Activated naive CD4-positive, alpha-beta T cell treated with anti-CD3 and anti-CD28 coated beads, Interleukin-2, amount 50 U/mL, for 24 hours (primary cell): ENCODE data around the gene TAF5.
"Not testable (repeated sequence)": the region's sequence is repeated elsewhere in the genome, so short reads cannot be mapped to it uniquely, and the experiment has no call there.

Experiments used
- H3K27ac Mint-ChIP-seq: one replicate; pipeline ENCODE4 v1.8.0; 2021; ENCODE audit warnings: mild to moderate bottlenecking, mixed read lengths
- H3K27me3 Mint-ChIP-seq: one replicate; pipeline ENCODE4 v1.8.0; 2021; ENCODE audit warnings: mixed read lengths
- H3K36me3 Mint-ChIP-seq: one replicate; pipeline ENCODE4 v1.8.0; 2021; ENCODE audit warnings: mixed read lengths
- H3K4me1 Mint-ChIP-seq: one replicate; pipeline ENCODE4 v1.8.0; 2021; ENCODE audit warnings: mixed read lengths
- H3K4me3 Mint-ChIP-seq: one replicate; pipeline ENCODE4 v1.8.0; 2021; ENCODE audit warnings: mild to moderate bottlenecking, mixed read lengths
- H3K9me3 Mint-ChIP-seq: one replicate; pipeline ENCODE4 v1.8.0; 2021; ENCODE audit warnings: mixed read lengths

Gene TAF5

GRCh38 chr10:103394180-103394579 lies 26.4 kb downstream of the TAF5 start:
- Mint-ChIP-seq H3K4me1 (peaks cover 57% of the 10 kb centered on the region), H3K4me3 (peak overlapping the region; percentile 78), H3K27ac (peak overlapping the region; percentile 35), H3K27me3 (no peaks in the 10 kb centered on the region), H3K9me3 (no peaks in the 10 kb centered on the region), H3K36me3 (peaks cover 25% of the 10 kb centered on the region)

DNA sequence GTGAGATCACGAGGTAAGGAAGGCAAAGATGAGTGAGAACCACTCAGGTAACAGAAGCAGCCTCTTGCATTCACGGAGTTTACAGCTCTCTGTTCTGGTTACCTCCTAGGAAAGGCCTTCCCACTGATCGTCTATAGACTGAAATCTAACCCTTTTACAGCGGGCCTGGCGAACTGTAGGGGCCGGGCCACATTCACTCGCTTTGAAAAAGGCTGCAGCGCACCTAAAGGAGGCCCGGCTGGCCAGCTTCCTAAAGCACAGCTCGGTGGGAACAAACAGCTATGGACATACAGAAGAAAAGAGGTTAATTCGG lies 27.9 kb downstream of the TAF5 start:
- H3K9me3 Mint-ChIP-seq = no peaks in the 10 kb centered on the region
- H3K27ac Mint-ChIP-seq = peak overlapping the region; percentile 88
- no peaks in the 10 kb centered on the region for H3K27me3 Mint-ChIP-seq
- H3K36me3 Mint-ChIP-seq = peaks cover 31% of the 10 kb centered on the region
- H3K4me3 Mint-ChIP-seq = peak overlapping the region; percentile 100
- peaks cover 65% of the 10 kb centered on the region for H3K4me1 Mint-ChIP-seq

- H3K9me3 Mint-ChIP-seq = no peaks in the 10 kb centered on the region
- H3K4me3 Mint-ChIP-seq = peak within 1 kb of the TSS; percentile 100
- H3K27me3 Mint-ChIP-seq = no peaks in the 10 kb centered on the region
- peaks cover 33% of the 10 kb centered on the region for H3K36me3 Mint-ChIP-seq
- peak within 1 kb of the TSS; percentile 97 for H3K27ac Mint-ChIP-seq
- H3K4me1 Mint-ChIP-seq = peaks cover 65% of the 10 kb centered on the region
Observed at GRCh38 chr10:103396067-103396788, 28.5 kb downstream of the TAF5 start, which contains the start of the genes ATP5MK and PDCD11. ATP5MK (minus strand) TSS chr10:103396475; CDS start chr10:103392457, 4,018 bp downstream. PDCD11 (plus strand) TSS chr10:103396626; CDS start chr10:103398427, 1,801 bp downstream.

GRCh38 chr10:103396789-103397087 lies 29.0 kb downstream of the TAF5 start:
- H3K4me1 Mint-ChIP-seq = peaks cover 65% of the 10 kb centered on the region
- H3K36me3 Mint-ChIP-seq = peaks cover 33% of the 10 kb centered on the region

DNA sequence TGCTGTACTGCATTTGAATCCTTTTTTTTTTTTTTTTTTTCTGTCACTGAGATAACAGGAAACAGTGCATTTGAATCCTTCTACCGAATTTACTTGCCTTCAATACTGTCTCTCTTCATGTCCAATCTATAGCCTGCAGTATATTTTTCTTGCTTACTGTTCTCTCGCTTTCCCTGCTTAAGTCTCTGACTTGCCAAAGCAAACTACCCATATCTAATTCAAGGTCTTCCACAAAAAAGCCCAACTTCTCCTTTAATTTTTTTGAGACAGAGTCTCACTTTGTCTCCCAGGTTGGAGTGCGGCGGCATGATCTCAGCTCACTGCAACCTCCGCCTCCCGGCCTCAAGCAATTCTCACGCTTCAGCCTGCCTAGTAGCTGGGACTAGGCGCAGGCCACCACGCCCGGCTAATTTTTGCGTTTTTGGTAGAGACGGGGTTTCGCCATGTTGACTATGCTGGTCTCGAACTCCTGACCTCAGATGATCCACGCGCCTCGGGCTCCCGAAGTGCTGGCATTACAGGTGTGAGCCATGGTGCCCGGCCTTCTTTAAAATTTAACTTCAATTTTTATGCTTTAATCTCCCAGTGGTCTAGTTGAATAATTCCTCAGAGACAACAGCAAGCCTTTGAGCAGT lies 29.5 kb downstream of the TAF5 start:
- peaks cover 33% of the 10 kb centered on the region for H3K36me3 Mint-ChIP-seq
- H3K27me3 Mint-ChIP-seq = no peaks in the 10 kb centered on the region
- peak overlapping the region; percentile 97 for H3K27ac Mint-ChIP-seq
- H3K4me3 Mint-ChIP-seq = peak overlapping the region; percentile 100
- peaks cover 65% of the 10 kb centered on the region for H3K4me1 Mint-ChIP-seq
- no peaks in the 10 kb centered on the region for H3K9me3 Mint-ChIP-seq

More at GRCh38 chr10:103396789-103397087, 29.0 kb downstream of the TAF5 start:
- H3K9me3 Mint-ChIP-seq = no peaks in the 10 kb centered on the region
- peak overlapping the region; percentile 100 for H3K4me3 Mint-ChIP-seq
- no peaks in the 10 kb centered on the region for H3K27me3 Mint-ChIP-seq
- peak overlapping the region; percentile 97 for H3K27ac Mint-ChIP-seq

GRCh38 chr10:103413564-103413963 lies 45.8 kb downstream of the TAF5 start:
- Mint-ChIP-seq H3K27ac (no peak overlapping the region), H3K4me3 (no peak overlapping the region), H3K4me1 (no peaks in the 10 kb centered on the region), H3K9me3 (no peaks in the 10 kb centered on the region), H3K36me3 (peaks cover 24% of the 10 kb centered on the region), H3K27me3 (no peaks in the 10 kb centered on the region)

DNA sequence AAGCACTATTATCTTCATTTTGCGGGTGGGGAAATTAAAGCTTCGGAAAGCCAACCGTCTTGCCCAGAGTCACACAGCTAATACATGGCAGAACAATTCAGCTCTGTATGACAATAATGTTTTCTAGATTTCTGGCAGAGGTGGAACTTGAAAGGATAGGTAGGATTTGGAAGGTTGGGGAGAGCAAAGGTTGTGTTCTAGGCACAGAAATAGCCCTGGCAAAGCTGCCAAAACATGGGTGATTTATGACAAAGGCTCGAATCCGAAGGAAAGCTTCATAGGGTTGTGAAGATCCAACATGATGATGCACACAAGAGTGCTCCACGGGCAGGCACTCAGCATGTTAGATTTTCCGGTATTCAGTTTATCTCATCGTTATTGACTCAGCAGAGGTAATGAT lies 47.8 kb downstream of the TAF5 start:
- H3K27ac Mint-ChIP-seq = no peak overlapping the region
- no peaks in the 10 kb centered on the region for H3K27me3 Mint-ChIP-seq
- no peak overlapping the region for H3K4me3 Mint-ChIP-seq
- H3K9me3 Mint-ChIP-seq = no peaks in the 10 kb centered on the region
- H3K4me1 Mint-ChIP-seq = no peaks in the 10 kb centered on the region
- H3K36me3 Mint-ChIP-seq = peaks cover 19% of the 10 kb centered on the region

DNA sequence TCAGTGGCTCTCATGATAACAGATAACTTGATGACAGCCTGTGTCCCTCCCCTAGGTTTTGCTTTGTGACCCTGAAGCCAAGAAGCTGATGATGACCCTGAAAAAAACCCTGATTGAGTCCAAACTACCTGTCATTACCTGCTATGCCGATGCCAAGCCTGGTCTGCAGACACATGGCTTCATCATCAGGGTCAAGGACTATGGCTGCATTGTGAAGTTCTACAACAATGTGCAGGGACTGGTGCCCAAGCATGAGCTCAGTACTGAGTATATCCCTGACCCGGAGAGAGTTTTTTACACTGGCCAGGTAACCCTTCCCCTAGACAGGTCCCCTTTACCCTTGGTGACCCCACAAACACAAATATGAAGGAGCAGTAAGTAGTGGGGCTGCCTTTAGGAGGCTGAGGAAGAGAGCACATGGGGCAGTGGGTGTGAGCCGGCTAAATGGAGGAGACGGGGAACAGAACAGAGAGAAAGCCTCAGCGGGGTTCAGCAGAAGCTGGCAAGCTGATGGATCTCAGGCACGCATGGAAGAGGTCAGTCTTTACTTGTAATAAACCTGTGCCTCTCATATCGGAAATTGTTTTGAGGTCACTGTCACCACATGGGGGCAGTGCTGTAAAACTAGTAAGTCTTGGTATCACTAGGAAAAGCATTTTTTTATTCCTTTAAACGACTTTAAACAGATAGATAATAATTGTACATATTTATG lies 48.8 kb downstream of the TAF5 start:
- Mint-ChIP-seq H3K36me3 (peaks cover 21% of the 10 kb centered on the region), H3K4me1 (no peaks in the 10 kb centered on the region), H3K9me3 (no peaks in the 10 kb centered on the region), H3K4me3 (no peak overlapping the region), H3K27me3 (no peaks in the 10 kb centered on the region), H3K27ac (no peak overlapping the region)

- H3K4me3 Mint-ChIP-seq, H3K4me1 Mint-ChIP-seq, H3K27me3 Mint-ChIP-seq, H3K9me3 Mint-ChIP-seq, H3K27ac Mint-ChIP-seq: not testable (repeated sequence)
- H3K36me3 Mint-ChIP-seq = peaks cover 21% of the 10 kb centered on the region
Observed at GRCh38 chr10:103417148-103417469, 49.3 kb downstream of the TAF5 start.

DNA sequence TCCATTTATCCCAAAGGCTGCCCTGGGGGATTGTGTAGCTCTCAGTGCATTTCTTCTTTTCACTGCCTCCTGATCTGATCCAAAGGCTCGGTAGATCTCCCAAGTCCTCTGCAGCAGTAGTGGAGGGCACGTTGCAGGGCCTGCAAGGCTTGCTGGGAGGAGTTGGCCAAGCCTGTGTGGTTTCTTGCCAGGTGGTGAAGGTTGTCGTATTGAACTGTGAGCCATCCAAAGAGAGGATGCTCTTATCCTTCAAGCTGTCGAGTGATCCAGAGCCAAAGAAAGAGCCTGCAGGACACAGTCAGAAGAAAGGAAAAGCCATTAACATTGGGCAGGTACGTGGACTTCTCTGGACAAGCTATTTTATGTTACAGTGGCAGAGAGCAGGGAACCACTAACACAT lies 49.8 kb downstream of the TAF5 start:
- Mint-ChIP-seq H3K27ac (no peak overlapping the region), H3K4me1 (no peaks in the 10 kb centered on the region), H3K9me3 (no peaks in the 10 kb centered on the region), H3K27me3 (no peaks in the 10 kb centered on the region), H3K4me3 (no peak overlapping the region), H3K36me3 (peaks cover 24% of the 10 kb centered on the region)

- peaks cover 30% of the 10 kb centered on the region for H3K36me3 Mint-ChIP-seq
- H3K27me3 Mint-ChIP-seq = no peaks in the 10 kb centered on the region
- H3K27ac Mint-ChIP-seq = no peak overlapping the region
- H3K4me1 Mint-ChIP-seq = no peaks in the 10 kb centered on the region
- H3K9me3 Mint-ChIP-seq = no peaks in the 10 kb centered on the region
- no peak overlapping the region for H3K4me3 Mint-ChIP-seq
Observed at GRCh38 chr10:103419101-103419500, 51.3 kb downstream of the TAF5 start.

DNA sequence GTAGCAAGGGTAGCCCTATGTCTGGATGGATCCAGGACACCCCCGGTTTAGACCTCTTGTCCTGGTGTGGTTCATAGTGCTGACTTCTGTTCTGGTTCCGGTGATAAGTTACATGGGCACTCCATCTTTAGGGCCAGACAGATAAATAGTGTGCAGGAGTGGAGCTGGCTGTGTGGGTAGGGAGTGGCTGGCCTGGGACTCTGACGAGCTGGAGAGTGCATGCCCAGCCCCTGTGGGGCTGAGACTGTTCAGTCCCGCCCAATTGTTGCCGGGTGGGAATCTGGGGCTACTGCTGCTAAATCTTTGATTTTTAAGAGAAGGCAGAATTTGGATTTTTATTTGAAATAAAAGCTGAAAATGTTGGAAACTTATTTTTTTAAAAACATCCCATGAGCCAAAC lies 56.0 kb downstream of the TAF5 start:
- peaks cover 10% of the 10 kb centered on the region for H3K4me1 Mint-ChIP-seq
- H3K9me3 Mint-ChIP-seq = no peaks in the 10 kb centered on the region
- H3K27me3 Mint-ChIP-seq = no peaks in the 10 kb centered on the region
- H3K36me3 Mint-ChIP-seq = peaks cover 26% of the 10 kb centered on the region
- H3K27ac Mint-ChIP-seq = no peak overlapping the region
- no peak overlapping the region for H3K4me3 Mint-ChIP-seq

GRCh38 chr10:103427866-103428265 lies 60.1 kb downstream of the TAF5 start:
- Mint-ChIP-seq H3K27ac (no peak overlapping the region), H3K4me3 (no peak overlapping the region), H3K27me3 (no peaks in the 10 kb centered on the region), H3K4me1 (peaks cover 21% of the 10 kb centered on the region), H3K9me3 (no peaks in the 10 kb centered on the region), H3K36me3 (peaks cover 27% of the 10 kb centered on the region)

DNA sequence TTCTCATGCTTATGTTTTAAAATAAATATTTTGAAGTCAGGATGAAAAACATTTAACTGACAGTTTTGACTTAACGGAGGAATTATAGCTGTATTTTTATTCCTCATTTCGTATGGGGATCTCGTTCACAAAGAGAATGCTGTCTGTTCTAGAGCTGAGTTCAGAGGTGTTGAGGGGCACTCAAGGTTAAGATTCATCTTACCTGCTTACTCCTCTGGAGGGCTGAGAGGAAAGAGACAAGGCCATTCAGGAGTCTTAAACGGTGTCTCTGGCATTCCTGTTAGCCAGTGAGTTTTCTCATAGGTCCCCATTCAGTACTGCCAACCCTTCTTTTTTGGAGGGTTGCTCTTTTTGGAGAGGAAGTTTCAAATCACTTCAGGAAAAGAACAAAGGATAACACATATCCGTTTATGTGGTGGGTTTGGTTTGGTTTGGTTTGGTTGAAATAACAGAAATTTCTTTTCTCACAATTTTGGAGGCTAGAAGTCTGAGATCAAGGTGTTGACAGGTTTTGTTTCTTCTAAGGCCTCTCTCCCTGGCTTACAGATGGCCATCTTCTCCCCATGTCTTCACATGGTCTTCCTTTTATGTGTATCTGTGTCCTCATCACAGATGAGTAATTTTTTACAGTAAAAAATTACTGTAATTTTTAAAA lies 61.3 kb downstream of the TAF5 start:
- no peak overlapping the region for H3K4me3 Mint-ChIP-seq
- peaks cover 22% of the 10 kb centered on the region for H3K36me3 Mint-ChIP-seq
- no peaks in the 10 kb centered on the region for H3K9me3 Mint-ChIP-seq

DNA sequence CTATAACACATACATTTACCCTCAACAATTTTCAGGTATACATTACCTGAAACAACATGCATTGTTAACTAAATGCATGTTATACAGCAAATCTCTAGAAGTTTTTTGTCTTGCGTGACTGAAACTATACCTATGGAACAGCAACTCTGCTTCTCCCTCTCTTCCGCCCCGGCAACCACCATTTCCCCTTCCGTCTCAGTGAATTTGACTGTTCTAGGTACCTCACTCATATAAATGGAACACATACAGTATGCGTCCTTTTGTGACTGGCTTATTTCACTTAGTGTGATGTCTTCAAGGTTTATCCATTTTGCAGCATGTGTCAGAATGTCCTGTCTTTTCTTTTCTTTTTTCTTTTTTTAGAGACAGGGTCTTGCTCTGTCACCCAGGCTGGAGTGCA lies 61.9 kb downstream of the TAF5 start:
- Mint-ChIP-seq H3K4me1 (peaks cover 21% of the 10 kb centered on the region), H3K27ac (peak overlapping the region; percentile 2), H3K9me3 (no peaks in the 10 kb centered on the region), H3K4me3 (peak overlapping the region; percentile 19), H3K36me3 (peaks cover 17% of the 10 kb centered on the region), H3K27me3 (no peaks in the 10 kb centered on the region)

More for the DNA sequence above, 61.3 kb downstream of the TAF5 start:
- Mint-ChIP-seq H3K27me3 (no peaks in the 10 kb centered on the region), H3K27ac (no peak overlapping the region), H3K4me1 (peaks cover 21% of the 10 kb centered on the region)

DNA sequence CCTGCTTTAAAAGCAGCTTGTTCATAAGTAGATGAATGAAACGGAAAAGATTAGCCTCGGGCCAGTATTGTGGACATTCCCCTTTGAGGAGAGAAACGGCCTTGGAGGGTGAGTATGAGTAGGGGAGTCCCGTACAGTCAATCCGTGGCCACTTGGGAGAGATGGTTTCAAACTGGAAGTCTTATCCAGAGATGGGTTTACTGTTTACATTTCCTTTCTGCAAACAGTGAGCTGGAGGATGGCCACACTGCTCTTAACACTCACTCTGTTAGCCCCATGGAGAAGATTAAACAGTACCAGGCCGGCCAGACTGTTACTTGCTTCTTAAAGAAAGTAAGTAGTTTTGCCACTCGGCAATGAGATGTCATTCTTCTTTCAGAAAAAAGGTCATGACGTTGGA lies 64.1 kb downstream of the TAF5 start:
- Mint-ChIP-seq H3K9me3 (no peaks in the 10 kb centered on the region), H3K4me3 (no peak overlapping the region), H3K27me3 (no peaks in the 10 kb centered on the region), H3K36me3 (peaks cover 16% of the 10 kb centered on the region), H3K4me1 (peaks cover 21% of the 10 kb centered on the region), H3K27ac (no peak overlapping the region)
